Stimulated activated CD8-positive, alpha-beta memory T cell treated with anti-CD3 and anti-CD28 coated beads, Interleukin-2, amount 100 ng/mL, for 1 hour (primary cell): ENCODE data around the gene GALNTL6.
"Not testable (repeated sequence)": the region's sequence is repeated elsewhere in the genome, so short reads cannot be mapped to it uniquely, and the experiment has no call there.

Source experiments
- DNase-seq, 2 donors: peaks; one replicate each; pipeline ENCODE4 v3.0.0-alpha.2; 2020; ENCODE audit warnings: low read depth in 2 of 2

GALNTL6 gene

DNA sequence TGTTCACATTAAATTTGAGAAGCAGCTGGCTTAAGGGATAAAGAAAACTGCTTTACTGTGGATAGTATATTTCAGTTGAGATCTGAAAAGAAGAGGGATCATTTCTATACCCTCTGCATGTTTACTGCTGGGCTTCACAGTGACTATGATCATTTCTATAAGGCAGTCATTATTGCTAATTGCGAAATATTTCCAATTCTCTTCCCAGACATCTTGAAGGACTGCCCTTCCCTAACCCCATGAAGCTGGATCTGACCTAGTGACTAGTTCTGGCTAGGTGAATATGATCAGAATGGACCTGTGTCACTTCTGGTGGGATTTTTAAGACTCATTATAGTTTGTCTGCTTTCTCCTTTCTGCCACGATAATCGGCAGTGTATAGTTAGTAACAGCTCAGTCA lies 848.9 kb downstream of the GALNTL6 start:
- DNase-seq: no peak

DNA sequence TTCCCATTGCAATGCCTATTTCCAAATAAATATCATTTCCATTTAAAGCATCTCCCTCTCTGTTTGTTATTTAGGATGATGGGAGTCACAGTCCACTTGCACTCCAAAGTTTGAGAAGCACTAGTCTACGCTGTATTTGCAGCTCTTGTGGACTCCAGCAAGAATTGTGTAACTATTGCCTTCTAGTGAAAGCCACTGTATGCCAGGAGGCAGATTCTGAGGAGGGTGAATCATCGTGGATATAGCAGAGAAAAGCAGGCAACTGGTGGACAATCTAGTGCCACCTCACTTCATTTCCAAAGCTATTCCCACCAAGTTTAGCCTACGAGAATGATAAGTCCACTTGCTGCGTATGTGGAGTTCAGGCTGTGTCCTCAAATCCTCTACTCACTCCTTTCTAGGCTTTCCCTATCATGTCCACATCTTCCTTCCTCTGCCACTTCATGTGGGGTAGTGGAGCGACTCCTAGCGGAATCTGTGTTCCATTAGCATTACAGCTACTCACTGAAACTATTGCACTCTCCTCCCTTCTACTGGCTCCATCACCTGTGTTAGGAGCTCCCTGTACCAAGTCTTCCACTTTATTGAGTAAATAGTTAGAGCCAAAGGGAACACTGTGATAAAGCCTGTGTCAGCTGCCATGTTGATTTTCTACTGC lies 853.6 kb downstream of the GALNTL6 start:
- DNase-seq: no peak

DNA sequence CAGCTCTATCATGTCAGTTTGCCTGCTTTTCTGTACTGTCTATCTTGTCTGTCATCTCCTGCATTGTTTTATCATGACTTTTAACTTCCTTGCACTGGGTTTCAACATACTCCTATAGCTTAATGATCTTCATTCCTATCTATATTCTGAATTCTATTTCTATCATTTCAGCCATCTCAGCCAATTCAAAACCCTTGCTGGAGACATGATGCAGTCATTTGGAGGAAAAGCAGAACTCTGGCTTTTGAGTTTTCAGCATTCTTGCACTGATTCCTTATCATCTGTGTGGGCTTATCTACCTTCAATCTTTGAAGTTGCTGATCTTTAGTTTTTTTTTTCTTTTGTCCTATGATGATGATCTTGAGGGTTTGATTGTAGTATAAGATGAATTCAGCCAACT lies 861.6 kb downstream of the GALNTL6 start:
- no peak for DNase-seq

DNA sequence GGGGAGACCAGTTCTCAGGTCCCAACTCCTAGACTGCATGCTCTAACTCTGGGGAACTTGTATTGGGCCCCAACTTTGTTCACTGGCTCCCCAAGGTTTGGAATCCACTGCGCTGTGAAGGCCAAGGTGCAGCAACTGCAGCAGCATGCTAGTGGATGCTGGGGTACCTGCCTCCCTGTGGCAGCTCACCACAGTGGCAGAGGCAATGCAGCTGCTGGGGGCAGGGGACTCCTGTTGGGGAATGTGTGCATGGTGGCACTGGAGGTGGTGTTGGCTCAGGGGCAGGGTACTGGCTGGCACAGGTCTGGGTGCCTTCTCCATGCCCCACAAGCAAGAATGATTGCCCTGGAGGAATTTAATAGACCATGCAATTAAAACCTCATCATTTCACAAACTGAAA lies 862.0 kb downstream of the GALNTL6 start:
- no peak for DNase-seq

DNA sequence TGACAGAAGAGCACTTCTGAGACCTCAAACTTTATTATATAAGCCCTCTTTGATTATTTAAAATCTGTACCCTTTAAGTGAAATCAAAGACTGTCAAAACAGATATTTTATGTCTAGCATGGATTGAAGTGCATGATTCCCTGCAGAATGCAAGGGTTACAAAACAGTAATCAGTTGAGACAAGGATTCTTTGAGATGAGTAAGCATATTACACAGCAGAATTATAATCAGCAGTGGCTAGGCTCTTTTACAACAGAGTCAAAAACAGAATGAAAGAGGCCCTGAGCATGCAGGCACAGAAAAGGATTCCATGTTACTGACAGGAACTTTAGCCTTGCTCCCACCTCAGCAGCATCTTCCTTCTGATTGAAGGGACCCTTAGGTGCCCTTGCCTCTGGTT lies 867.5 kb downstream of the GALNTL6 start:
- no peak for DNase-seq

DNA sequence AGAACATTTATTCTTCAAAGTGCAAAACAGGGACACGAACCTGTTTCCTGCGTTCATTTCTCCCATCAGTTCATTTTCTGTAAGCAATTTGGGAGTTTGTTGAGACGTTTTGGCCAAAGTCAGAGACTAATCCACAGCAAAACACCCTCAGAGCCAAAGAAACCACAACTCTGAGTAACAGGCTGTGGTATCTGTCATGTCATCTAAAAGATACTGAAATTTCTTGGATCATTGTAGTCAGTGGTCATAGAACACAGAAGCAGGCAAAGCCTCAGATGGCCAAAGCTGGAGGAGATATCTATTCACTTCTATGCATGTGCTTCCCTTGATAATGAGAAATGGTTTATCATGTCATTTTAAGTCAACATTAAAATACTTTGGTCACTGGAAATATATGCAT lies 869.8 kb downstream of the GALNTL6 start:
- DNase-seq: no peak

DNA sequence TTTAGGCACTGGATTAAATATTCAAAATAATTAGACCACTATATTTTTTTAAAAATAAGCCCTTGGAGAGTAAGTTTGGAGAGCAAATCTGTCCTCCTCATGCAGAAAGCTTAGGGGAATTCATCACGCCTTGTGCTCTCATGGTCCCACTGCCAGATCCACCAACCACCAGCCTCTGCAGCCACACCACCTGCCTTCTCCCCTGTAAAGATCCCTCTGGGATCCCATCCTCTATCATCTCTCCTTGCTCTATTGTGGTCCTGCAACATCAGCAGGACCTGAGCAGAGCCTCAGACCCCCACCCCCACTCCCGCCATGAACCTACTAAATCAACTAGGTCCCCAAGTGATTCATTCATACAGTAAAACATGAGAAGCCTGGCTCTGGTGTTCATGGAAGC lies 872.8 kb downstream of the GALNTL6 start:
- DNase-seq: no peak

DNA sequence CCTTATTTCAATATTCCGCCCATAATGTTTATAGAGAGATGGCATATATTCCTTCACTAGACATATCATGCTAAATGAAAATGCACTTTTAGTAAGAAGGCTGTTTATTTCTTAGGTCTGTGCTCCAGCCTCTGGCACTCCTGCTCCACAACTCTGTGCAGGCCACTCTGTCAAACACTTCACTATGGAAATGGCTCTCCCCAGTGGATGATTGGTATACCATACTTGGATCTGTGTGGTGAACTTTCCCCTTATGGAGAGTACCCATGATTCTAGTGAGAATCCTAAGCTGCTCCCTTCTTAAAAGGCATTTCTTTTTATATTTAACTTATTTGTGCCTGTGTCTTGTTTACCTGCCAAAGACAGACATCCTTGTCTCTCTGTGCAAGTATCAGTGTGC lies 875.3 kb downstream of the GALNTL6 start:
- DNase-seq: no peak

DNA sequence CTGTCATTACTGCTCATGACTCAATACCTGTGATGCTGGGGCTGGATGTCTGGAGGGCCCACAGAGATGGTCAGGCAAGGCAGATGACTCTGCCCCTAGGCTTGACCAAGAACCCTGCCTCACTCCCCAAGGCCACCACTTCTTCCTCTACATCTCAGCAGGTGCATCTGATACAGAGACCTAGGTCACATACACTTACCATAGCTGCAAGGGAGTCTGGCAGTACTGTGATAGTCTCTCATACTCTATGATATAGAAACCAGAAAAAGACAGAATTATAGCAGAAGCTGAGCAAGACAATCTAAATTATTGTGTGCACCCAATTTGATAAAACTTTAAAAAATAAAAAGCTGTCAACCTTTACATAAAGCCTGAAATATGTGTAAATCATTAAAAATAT lies 878.3 kb downstream of the GALNTL6 start:
- no peak for DNase-seq

DNA sequence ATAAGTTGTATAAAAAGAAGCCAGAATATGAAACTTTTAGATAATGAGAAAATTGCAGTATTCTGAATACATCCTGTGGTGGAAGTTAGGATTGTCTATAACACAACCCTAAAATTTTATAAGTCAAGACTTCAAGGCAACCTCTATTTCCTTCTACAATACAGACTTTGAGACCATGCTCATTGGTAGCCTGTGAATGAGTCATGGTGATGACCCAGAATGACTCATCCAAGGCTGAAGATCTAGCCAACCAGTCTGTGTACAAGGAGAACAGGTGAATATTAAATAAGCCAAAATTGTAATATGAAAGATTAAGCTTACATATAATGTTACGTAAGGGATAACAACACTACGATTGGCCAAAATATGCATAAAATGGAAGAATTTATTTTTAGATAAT lies 879.5 kb downstream of the GALNTL6 start:
- no peak for DNase-seq

DNA sequence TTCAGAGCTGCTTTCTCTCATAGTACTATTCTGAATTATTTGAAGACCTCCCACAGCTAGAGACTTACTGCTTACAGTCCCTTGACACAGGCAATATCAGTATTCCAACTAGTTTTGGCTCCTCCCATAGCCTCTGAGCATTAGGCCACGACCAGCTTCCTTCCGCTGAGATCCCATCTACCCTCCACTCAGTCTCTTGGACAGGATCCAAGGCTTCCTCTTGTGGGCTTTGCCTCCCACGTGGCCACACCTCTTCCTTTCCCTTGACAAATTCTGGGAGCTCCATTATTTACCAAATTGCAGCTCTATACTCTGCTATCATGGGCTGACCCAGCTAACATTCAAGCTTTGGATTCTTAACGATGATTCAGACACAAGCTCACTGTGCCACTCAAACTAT lies 885.1 kb downstream of the GALNTL6 start:
- no peak for DNase-seq

DNA sequence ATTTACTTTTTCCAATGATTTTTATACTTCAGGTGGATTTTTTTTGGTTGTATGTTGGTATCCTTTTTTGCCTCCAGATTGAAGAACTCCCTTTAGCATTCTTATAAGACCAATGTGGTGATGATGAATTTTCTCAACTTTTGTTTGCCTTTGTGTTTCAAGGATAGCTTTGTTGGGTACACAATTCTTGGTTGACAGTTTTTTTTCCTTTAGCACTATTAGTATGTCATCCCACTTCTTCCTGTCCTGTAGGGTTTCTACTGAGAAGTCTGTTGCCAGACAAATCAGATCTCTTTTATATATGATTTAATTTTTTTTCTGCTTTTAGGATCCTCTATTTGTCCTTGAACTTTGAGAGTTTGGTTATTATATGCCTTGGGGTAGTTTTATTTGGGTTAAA lies 892.4 kb downstream of the GALNTL6 start:
- no peak for DNase-seq

DNA sequence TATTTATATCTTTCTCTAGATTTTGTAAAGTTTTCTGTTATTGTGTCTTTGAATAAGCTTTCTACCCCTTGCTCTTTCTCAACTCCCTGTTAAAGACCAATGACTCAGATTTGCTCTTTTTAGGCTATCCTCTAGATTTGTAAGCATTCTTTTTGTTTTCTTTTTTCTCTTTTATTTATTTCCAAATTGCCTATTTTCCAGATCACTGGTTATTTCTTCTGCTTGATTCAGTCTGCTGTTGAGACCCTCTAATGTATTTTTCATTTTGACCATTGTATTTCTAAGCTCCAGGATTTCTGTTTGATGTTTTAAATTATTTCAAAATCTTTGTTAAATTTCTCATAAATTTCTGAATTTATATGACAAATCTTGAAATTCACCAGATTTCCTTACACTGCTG lies 892.8 kb downstream of the GALNTL6 start:
- DNase-seq: no peak

DNA sequence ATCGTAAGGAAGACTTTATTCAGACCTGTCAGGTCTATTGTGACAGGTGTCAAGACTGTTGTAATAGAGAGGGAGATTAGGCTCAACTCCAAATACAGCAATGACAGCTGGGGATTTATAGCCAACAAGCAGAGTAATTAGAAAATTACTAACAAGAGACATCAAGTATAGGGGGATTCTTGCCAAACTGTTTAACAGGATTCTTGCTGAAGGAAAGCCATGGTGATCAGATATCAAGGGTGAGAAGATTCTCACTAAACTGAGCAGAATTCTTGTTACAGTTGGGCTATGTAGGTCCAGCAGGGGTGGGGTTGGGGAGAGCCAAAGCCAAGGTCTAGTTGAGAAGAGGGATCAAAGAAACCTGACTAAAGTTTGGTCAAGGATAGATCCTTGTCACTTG lies 894.4 kb downstream of the GALNTL6 start:
- no peak for DNase-seq

DNA sequence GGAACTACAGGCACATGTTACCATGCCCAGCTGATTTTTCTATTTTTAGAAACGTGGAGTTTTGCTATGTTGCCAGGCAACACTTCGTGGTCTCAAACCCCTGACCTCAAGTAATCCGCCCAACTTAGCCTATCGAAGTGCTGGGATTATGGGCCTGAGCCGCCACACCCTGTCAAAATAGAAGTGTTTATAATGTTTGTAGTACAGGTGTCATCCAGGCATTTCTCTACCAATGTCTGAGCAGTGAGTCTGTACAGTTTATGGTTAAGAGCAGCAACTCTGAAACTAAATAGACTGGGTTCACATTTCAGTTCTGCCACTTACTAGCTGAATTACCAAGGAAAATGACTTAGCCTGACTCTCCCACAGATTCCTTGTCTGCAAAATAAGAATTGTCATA lies 895.0 kb downstream of the GALNTL6 start:
- no peak for DNase-seq

DNA sequence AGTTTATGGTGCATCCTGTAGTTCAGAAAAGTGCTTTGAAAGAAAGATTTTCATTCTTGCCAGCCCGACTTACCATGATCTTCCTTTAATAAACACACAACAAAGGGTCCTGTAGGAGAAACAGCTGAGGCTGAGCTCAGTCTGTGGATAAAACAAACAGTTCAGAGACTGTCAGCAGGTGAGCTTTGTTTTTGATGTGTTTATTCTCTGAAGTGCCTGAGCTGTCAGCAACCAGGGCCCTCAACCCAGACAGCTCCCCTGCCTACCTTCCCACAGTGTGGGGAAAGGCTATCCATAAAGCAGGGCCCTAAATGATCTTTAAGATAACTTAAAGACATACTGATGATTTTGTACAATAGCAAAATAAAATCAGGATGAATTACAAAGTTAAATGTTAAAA lies 896.2 kb downstream of the GALNTL6 start:
- no peak for DNase-seq

DNA sequence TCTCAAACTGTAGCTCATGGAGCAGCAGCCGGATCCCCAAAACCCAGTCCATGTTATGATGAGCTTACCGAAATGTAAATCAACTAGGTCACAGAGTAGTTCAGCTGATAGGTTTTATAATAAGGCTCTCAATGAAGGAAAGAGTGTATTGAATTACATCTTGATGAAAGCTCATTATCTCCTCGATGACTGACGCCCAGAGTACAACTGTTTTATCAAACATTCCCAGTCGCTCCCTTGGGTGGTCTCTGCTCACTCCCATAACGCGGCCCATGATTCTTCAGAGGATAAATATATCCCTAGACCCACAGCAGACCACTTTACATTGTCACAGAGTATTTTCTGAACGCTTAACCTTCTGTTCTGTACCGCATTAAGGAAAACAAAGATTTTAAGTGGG lies 903.1 kb downstream of the GALNTL6 start:
- no peak for DNase-seq

DNA sequence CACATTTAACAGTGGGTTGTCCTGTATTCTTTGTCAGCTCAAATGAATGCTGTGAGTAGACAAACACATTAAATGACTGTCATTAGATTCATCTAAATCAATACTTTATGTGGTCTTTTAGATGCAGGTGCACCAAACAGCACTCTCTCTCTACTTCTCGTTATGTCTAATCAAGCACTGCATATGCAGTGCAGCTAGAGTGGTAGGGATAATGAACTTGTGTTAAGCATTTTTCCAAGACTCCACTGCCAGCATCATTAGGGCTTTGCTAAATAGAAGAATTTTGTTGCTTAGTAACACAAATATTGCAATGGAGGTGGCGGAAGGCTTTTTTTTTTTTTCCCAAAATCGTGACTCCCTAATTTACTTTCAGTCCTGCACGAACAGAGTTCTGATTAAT lies 908.5 kb downstream of the GALNTL6 start:
- DNase-seq: no peak

DNA sequence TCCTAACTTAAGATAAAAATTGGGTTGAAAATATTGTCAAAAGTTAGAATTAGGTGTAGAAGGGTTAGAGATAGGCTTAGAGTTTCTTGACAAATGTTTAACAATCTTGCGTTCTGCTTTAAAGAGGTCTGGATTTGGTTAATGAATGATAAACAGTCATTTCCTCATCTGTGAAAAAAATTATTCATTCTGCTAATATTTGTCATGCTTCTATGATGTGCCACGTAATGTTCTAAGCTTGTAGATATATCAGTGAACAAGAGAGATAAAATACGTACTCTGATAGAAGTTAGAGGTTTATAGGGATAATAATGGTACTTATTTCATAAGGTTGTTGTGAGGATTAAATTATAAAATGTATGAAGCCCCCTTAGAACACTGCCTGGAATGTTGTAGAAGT lies 912.4 kb downstream of the GALNTL6 start:
- no peak for DNase-seq

DNA sequence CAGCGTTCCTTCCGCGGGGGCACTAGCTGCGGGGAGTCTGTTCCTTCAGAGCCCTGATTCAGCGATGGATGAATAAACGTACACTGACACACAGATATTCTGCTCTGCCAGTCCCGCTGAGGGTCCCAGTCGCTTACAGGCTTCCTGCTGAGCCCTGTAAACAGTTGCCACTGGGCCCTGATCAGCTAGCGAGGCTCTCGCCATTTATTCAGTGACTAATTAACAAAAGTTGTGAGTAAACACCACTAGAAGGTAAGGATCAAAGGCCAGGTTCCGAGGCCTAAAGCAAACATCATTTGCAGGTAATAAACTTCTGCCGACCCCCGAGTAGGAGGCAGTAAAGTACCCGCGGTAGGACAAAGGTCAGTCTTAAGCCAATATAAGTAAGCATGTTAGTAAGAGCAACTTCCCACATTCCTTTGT lies 912.8 kb downstream of the GALNTL6 start:
- DNase-seq: no peak

DNA sequence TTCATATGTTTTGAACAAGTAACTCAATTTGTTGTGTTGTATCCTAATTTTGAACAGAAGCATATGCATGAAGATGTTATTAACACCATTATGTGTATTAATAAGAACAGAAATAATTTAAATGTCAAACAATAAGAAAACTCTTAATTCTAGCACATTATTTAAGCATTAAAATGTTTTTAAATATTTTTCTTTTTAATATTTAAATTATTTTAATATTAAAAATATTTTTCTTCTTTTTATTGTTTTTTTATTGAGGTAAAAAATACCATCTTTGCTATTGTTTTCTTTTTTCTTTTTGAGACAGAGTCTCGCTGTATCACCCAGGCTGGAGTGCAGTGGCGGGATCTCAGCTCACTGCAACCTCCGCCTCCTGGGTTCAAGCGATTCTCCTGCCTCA lies 914.4 kb downstream of the GALNTL6 start:
- no peak for DNase-seq

DNA sequence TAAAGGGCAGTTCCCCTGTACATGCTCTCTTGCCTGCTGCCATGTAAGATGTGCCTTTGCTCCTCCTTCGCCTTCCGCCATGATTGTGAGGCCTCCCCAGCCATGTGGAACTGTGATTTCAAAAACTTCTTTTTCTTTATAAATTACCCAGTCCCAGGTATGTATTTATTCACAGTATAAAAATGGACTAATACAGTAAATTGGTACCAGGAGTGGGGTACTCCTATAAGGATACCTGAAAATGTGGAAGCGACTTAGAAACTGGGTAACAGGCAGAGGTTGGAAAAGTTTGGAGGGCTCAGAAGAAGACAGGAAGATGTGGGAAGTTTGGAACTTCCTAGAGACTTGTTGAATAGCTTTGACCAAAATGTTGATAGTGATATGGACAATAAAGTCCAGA lies 920.4 kb downstream of the GALNTL6 start:
- DNase-seq: not testable (repeated sequence)

DNA sequence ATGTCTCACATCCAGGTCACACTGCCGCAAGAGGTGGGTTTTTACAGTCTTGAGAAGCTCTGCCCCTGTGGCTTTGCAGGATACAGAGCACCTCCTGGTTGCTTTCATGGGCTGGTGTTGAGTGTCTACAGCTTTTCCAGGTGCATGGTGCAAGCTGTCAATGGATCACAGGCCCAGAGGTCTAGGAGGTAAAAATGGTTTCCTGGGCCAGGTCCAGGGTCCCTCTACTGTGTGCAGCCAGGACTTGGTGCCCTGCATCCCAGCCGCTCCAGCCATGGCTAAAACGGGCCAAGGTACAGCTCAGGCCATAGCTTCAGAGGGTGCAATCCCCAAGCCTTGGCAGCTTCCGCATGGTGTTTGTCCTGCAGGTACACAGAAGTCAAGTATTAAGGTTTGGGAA lies 921.4 kb downstream of the GALNTL6 start:
- no peak for DNase-seq

DNA sequence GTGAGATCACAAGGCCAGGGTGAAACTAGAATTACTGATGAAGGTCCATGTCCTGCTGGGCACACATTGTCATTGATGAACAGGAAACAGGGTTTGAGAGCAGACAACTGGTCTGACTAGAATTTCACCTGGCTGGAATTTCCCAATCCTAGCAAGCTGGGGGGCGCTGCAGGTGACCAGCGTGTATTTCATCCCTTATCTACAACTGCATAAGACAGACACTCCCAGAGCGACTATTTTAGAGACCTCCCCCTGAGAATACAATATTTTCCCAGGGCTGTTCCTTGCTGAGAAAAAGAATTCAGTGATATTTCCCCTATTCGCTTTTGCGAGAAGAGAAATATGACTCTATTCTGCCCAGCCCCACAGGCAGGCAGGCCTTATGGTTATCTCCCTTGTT lies 922.8 kb downstream of the GALNTL6 start:
- DNase-seq: no peak

DNA sequence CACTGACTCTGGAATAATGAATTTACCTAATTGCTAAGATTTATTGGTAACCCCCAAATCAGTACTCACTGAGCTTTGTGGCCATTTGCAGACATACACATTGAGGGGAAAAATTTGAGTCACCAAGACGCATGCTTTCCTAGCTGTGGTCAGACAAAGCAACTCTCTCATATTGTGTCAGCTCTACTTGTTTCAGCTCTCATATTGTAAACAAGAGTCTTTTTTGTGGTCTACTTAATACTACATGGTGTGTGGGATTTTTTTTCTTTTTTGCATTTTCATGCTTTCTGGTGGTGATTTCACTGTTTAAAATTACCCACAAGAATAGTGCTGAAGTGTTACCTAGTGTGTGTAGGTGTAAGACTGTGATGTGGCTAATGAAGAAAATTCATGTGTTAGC lies 927.2 kb downstream of the GALNTL6 start:
- no peak for DNase-seq
